COLO668 (cell line): ENCODE results near the gene ZBTB7A.

Experiments used
- DNase-seq: peaks from one replicate; lab custom pipeline; 2025; ENCODE audit not compliant: unreplicated experiment; lab: John Stamatoyannopoulos, UW

The ZBTB7A gene

GRCh38 chr19:4057931-4058692, 8.6 kb downstream of the ZBTB7A start:
- no peak for DNase-seq

- no peak for DNase-seq
Observed at GRCh38 chr19:4055209-4055552, 11.5 kb downstream of the ZBTB7A start.

GRCh38 chr19:4054441-4055208, 12.1 kb downstream of the ZBTB7A start:
- no peak for DNase-seq

GRCh38 chr19:4053423-4054324, 13.0 kb downstream of the ZBTB7A start:
- DNase-seq: no peak

GRCh38 chr19:4052993-4053422, 13.7 kb downstream of the ZBTB7A start:
- no peak for DNase-seq

- no peak for DNase-seq
Observed at GRCh38 chr19:4052114-4052992, 14.3 kb downstream of the ZBTB7A start.

- no peak for DNase-seq
Observed at GRCh38 chr19:4051175-4052101, 15.3 kb downstream of the ZBTB7A start.

- no peak for DNase-seq
Observed at GRCh38 chr19:4049432-4049831, 17.3 kb downstream of the ZBTB7A start.

GRCh38 chr19:4046946-4047683, 19.6 kb downstream of the ZBTB7A start:
- no peak for DNase-seq

- no peak for DNase-seq
Observed at GRCh38 chr19:4046362-4046691, 20.4 kb downstream of the ZBTB7A start.

- no peak for DNase-seq
Observed at GRCh38 chr19:4045597-4046361, 20.9 kb downstream of the ZBTB7A start.

GRCh38 chr19:4044990-4045465, 21.7 kb downstream of the ZBTB7A start:
- no peak for DNase-seq

- no peak for DNase-seq
Observed at GRCh38 chr19:4043966-4044715, 22.6 kb downstream of the ZBTB7A start.

GRCh38 chr19:4043401-4043800, 23.3 kb downstream of the ZBTB7A start:
- DNase-seq: no peak

GRCh38 chr19:4042731-4043082, 24.0 kb downstream of the ZBTB7A start:
- no peak for DNase-seq

- DNase-seq: no peak
Observed at GRCh38 chr19:4042064-4042730, 24.5 kb downstream of the ZBTB7A start.
